ENCODE results near the gene VAC14. TPM values are rescaled to one million over a fixed set of nuclear protein-coding genes. Genes with fewer than 3 reads are reported as not detected.

VAC14 gene
- total RNA-seq, 1 experiment from 2014 or later = 35.3 TPM

DNA sequence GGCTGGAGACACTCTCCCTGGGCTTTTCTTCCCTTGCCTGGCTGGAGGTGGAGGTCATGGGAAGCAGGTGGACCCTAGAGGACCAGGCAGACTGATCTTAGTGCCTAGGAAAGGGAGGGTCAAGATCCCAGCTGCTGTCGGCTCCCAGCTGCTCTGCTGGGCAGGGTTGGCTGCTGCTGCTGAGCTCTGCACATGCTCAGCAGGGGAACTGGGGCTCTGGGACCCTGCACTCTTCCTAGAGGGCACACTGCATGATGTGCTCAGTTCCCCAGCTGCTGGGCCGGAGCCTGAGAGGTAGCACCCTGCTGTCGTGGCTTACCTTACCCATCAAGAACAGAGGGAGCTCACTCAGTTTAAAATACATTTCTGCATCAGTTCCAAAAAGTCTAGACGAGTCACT is 34.3 kb downstream of the VAC14 start:
- TF ChIP-seq SRF (IDR thresholded peaks at IDR 0.05; ENCODE audit: low read depth) = no peak
- TF ChIP-seq EZH2 (IDR thresholded peaks at IDR 0.05) = no peak
- TF ChIP-seq, protein P1, sequence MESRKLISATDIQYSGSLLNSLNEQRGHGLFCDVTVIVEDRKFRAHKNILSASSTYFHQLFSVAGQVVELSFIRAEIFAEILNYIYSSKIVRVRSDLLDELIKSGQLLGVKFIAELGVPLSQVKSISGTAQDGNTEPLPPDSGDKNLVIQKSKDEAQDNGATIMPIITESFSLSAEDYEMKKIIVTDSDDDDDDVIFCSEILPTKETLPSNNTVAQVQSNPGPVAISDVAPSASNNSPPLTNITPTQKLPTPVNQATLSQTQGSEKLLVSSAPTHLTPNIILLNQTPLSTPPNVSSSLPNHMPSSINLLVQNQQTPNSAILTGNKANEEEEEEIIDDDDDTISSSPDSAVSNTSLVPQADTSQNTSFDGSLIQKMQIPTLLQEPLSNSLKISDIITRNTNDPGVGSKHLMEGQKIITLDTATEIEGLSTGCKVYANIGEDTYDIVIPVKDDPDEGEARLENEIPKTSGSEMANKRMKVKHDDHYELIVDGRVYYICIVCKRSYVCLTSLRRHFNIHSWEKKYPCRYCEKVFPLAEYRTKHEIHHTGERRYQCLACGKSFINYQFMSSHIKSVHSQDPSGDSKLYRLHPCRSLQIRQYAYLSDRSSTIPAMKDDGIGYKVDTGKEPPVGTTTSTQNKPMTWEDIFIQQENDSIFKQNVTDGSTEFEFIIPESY (IDR thresholded peaks at IDR 0.05; ENCODE audit: extremely low read depth, insufficient replicate concordance, low read length) = no peak
- no peak for TF ChIP-seq POLR2A (IDR thresholded peaks at IDR 0.05; ENCODE audit: borderline replicate concordance, extremely low read depth, insufficient read depth, insufficient read length)
- TF ChIP-seq YY1 (IDR thresholded peaks at IDR 0.05; ENCODE audit: extremely low read depth, insufficient replicate concordance, low read depth, low read length) = no peak
- no peak for TF ChIP-seq CEBPB (IDR thresholded peaks at IDR 0.05; ENCODE audit: low read depth)
- TF ChIP-seq EGR1 (IDR thresholded peaks at IDR 0.05; ENCODE audit: low read depth) = no peak
- TF ChIP-seq ELF1 (IDR thresholded peaks at IDR 0.05; ENCODE audit: borderline replicate concordance, low read depth) = no peak
- TF ChIP-seq POLR2AphosphoS5 (IDR thresholded peaks at IDR 0.05; ENCODE audit: low read depth, low read length) = no peak
- TF ChIP-seq SP1 (IDR thresholded peaks at IDR 0.05; ENCODE audit: low read depth) = no peak
- TF ChIP-seq ZNF274 (IDR thresholded peaks at IDR 0.05; ENCODE audit: low read depth, low read length) = no peak
- no peak for TF ChIP-seq EZH2phosphoT487 (IDR thresholded peaks at IDR 0.05; ENCODE audit: borderline replicate concordance)
- H3K79me2 ChIP-seq (ENCODE audit: insufficient read depth, low read length) = no peaks in the 10 kb centered on the region
- intact Hi-C loops (cut with micrococcal nuclease) = no loop called here
- ATAC-seq (no peak), DNase-seq (ENCODE audit: low read depth, low spot score) (no peak)
- no peak overlapping the region for H3K27ac ChIP-seq (ENCODE audit: low read depth, low read length)
- no peaks in the 10 kb centered on the region; a peak in 1 of 4 replicates for H3K36me3 ChIP-seq (ENCODE audit: control insufficient read depth in 1 of 2, insufficient read depth in 2 of 2, low read length in 2 of 2)
- ChIA-PET POLR2A (interaction anchor here (1.4 kb wide), 1 partner anchor 78 kb away, joined by 3 read pairs; no protein-coding TSS in a partner anchor), CTCF (no interaction called here), RAD21 (ENCODE audit: low non-redundant PET in 1 of 2, low total read pairs in 2 of 2, uncharacterized antibody in 2 of 2, unreplicated experiment in 2 of 2) (no interaction called here)
- no peaks in the 10 kb centered on the region for H3K27me3 ChIP-seq (ENCODE audit: insufficient read depth, low read length)
- BruUV-seq (replicated peaks) = no TSS peak
- peaks cover 3 to 20% of the 10 kb centered on the region in 2 experiments for H3K4me1 ChIP-seq (ENCODE audit: control insufficient read depth in 1 of 2, insufficient read depth in 2 of 2, low read length in 2 of 2)
- no peak overlapping the region for H3K9ac ChIP-seq (ENCODE audit: low read length)
- no peak overlapping the region for H3K4me2 ChIP-seq (ENCODE audit: low read length)
- H3K9me2 ChIP-seq (ENCODE audit: insufficient read depth) = no peaks in the 10 kb centered on the region
- no peaks in the 10 kb centered on the region for H3K9me3 ChIP-seq (ENCODE audit: control insufficient read depth in 1 of 2, insufficient read depth in 1 of 2, low read depth in 1 of 2, low read length in 2 of 2)
- H3K4me3 ChIP-seq (replicated peaks in 1 of 2; ENCODE audit: low read depth in 1 of 2, low read length in 2 of 2) = no peak overlapping the region
- no peaks in the 10 kb centered on the region for H4K20me1 ChIP-seq (ENCODE audit: insufficient read depth)
- H2AFZ ChIP-seq (ENCODE audit: low read depth, low read length, poor library complexity, severe bottlenecking) = no peak overlapping the region
